Natural killer cell (primary cell): ENCODE measurements around the gene NR6A1. TPM values are rescaled to one million over a fixed set of nuclear protein-coding genes. Genes with fewer than 3 reads are reported as not detected.

Source experiments
- ATAC-seq, 3 donors: fragments of 150-1000 bp in 2 of 3; fragments of 200-7000 bp in 1 of 3; cut with Tn5 transposase; 1 replicate in 1 of 3; 2 replicates in 2 of 3; pipeline ENCODE4 v1.10.0; 2021; ENCODE audit warnings: mild to moderate bottlenecking in 2 of 3, moderate library complexity in 2 of 3
- DNase-seq, 2 donors: peaks; one replicate each; pipeline versions ENCODE4 v3.0.0 to v3.0.0-alpha.2; 2013 to 2021; ENCODE audit warnings: mixed read lengths in 1 of 2
- H3K27ac ChIP-seq: one replicate; pipeline ENCODE4 v1.5.1; 2013; ENCODE audit warnings: mild to moderate bottlenecking, low read length
- H3K27me3 ChIP-seq: one replicate; pipeline ENCODE4 v1.6.1; 2013; ENCODE audit warnings: low read length; ENCODE audit not compliant: control insufficient read depth, insufficient read depth
- H3K36me3 ChIP-seq: one replicate; pipeline ENCODE4 v1.6.1; 2013; ENCODE audit warnings: low read length; ENCODE audit not compliant: control insufficient read depth, insufficient read depth
- H3K4me1 ChIP-seq: one replicate; pipeline ENCODE4 v1.6.1; 2013; ENCODE audit warnings: low read length; ENCODE audit not compliant: control insufficient read depth, insufficient read depth
- H3K4me3 ChIP-seq: one replicate; pipeline ENCODE4 v1.5.1; 2013; ENCODE audit warnings: low read length
- H3K9me3 ChIP-seq: one replicate; pipeline ENCODE4 v1.6.1; 2013; ENCODE audit warnings: low read length; ENCODE audit not compliant: control insufficient read depth, insufficient read depth
- H3K27ac Mint-ChIP-seq, 2 donors: one replicate each; pipeline ENCODE4 v1.8.0; 2022; ENCODE audit warnings: mild to moderate bottlenecking in 2 of 2, mixed read lengths in 2 of 2, moderate library complexity in 1 of 2
- H3K27me3 Mint-ChIP-seq, 2 donors: one replicate each; pipeline ENCODE4 v1.8.0; 2022; ENCODE audit warnings: low read depth in 2 of 2, mixed read lengths in 2 of 2
- H3K36me3 Mint-ChIP-seq: one replicate; pipeline ENCODE4 v1.8.0; 2022; ENCODE audit warnings: mixed read lengths
- H3K4me1 Mint-ChIP-seq, 2 donors: one replicate each; pipeline ENCODE4 v1.8.0; 2022; ENCODE audit warnings: mixed read lengths in 2 of 2
- H3K4me3 Mint-ChIP-seq: one replicate; pipeline ENCODE4 v1.8.0; 2022; ENCODE audit warnings: mild to moderate bottlenecking, moderate library complexity, mixed read lengths
- H3K9me3 Mint-ChIP-seq, 2 donors: one replicate each; pipeline ENCODE4 v1.8.0; 2022; ENCODE audit warnings: mixed read lengths in 2 of 2
- CTCF ChIP-seq: fragments of 200-600 bp; IDR thresholded peaks from one replicate; pipeline ENCODE4 v1.8.0; 2022; ENCODE audit warnings: antibody characterized with exemption
- WGBS: methylation state at CpG from one replicate; pipeline ENCODE4 v1.1.7; 2013; ENCODE audit warnings: missing lambda C conversion rate; ENCODE audit not compliant: insufficient coverage; 5-methylcytosine and 5-hydroxymethylcytosine counted together
- intact Hi-C: fragments of 100-400 bp; cut with micrococcal nuclease; formaldehyde crosslinking; loops from one replicate; pipeline ENCODE4 v1.14.2; 2022
- total RNA-seq, 4 donors: library from RNA; stranded (reverse); fragments of 120-200 nt in 1 of 4; gene quantifications; one replicate each; pipeline versions ENCODE4 v1.2.3 to v1.2.4, GENCODE V29; 2013 to 2022

NR6A1 gene
- total RNA-seq, 3 donors from 2014 or later (not counting 1 experiment from before 2014, with no cell fraction given) = 0.07 to 0.75 (median 0.49) TPM

GRCh38 chr9:124526174-124526573, 244.9 kb downstream of the NR6A1 start:
- Histone ChIP-seq H3K27ac (no peak overlapping the region), H3K4me1 (no peaks in the 10 kb centered on the region), H3K4me3 (no peak overlapping the region), H3K27me3 (no peaks in the 10 kb centered on the region), H3K9me3 (no peaks in the 10 kb centered on the region), H3K36me3 (no peaks in the 10 kb centered on the region)
- 83% methylated on average over 2 of the region's 2 CpGs for WGBS
- ATAC-seq = no peak
- DNase-seq = no peak
- Mint-ChIP-seq H3K4me3 (no peak overlapping the region), H3K9me3 (no peaks in the 10 kb centered on the region), H3K4me1 (no peaks in the 10 kb centered on the region), H3K36me3 (no peaks in the 10 kb centered on the region), H3K27ac (no peak overlapping the region), H3K27me3 (peaks cover 6 to 13% of the 10 kb centered on the region in 2 donors)
- intact Hi-C loops = no loop called here
- no peak for TF ChIP-seq CTCF

- DNase-seq (no peak), ATAC-seq (no peak)
- H3K36me3 Mint-ChIP-seq = no peaks in the 10 kb centered on the region
- no peak overlapping the region for H3K4me3 Mint-ChIP-seq
- Histone ChIP-seq H3K27me3 (no peaks in the 10 kb centered on the region), H3K36me3 (no peaks in the 10 kb centered on the region), H3K27ac (no peak overlapping the region), H3K4me1 (no peaks in the 10 kb centered on the region), H3K4me3 (no peak overlapping the region), H3K9me3 (no peaks in the 10 kb centered on the region)
- H3K4me1 Mint-ChIP-seq = no peaks in the 10 kb centered on the region
- WGBS = 82% methylated on average over 5 of the region's 7 CpGs
- peaks cover 12 to 16% of the 10 kb centered on the region in 2 donors for H3K27me3 Mint-ChIP-seq
- TF ChIP-seq CTCF = no peak
- intact Hi-C loops = no loop called here
- H3K9me3 Mint-ChIP-seq = no peaks in the 10 kb centered on the region
- no peak overlapping the region for H3K27ac Mint-ChIP-seq
Observed at GRCh38 chr9:124522121-124523098, 248.7 kb downstream of the NR6A1 start.

GRCh38 chr9:124521142-124521541, 250.0 kb downstream of the NR6A1 start:
- no peak overlapping the region for H3K27ac Mint-ChIP-seq

More at GRCh38 chr9:124521142-124521541, 250.0 kb downstream of the NR6A1 start:
- Mint-ChIP-seq H3K36me3 (no peaks in the 10 kb centered on the region), H3K4me1 (no peaks in the 10 kb centered on the region), H3K9me3 (no peaks in the 10 kb centered on the region), H3K4me3 (no peak overlapping the region), H3K27me3 (peaks cover 12 to 16% of the 10 kb centered on the region in 2 donors)
- Histone ChIP-seq H3K4me3 (no peak overlapping the region), H3K9me3 (no peaks in the 10 kb centered on the region), H3K36me3 (no peaks in the 10 kb centered on the region), H3K4me1 (no peaks in the 10 kb centered on the region), H3K27ac (no peak overlapping the region), H3K27me3 (no peaks in the 10 kb centered on the region)
- TF ChIP-seq CTCF = no peak
- ATAC-seq (no peak), DNase-seq (no peak)
- intact Hi-C loops = no loop called here
- 96% methylated on average over 3 of the region's 3 CpGs for WGBS
